Heart right ventricle (tissue), 16 donors: ENCODE results near the gene CYP19A1. TPM values are rescaled to one million over a fixed set of nuclear protein-coding genes. Genes with fewer than 3 reads are reported as not detected.

Experiments
- ATAC-seq, 8 donors: fragments of 200-7000 bp; cut with Tn5 transposase; one replicate each; pipeline ENCODE4 v1.9.1; 2020; ENCODE audit warnings: mild to moderate bottlenecking in 8 of 8, moderate library complexity in 8 of 8, moderate number of reproducible peaks in 1 of 8
- DNase-seq, 2 donors: peaks; one replicate each; pipeline ENCODE4 v3.0.0-alpha.2; 2020
- H3K27ac ChIP-seq, 10 donors: fragments of 200-600 bp; sonication (generic) in 2 of 10; one replicate each; pipeline versions ENCODE4 v1.5.0 to v1.8.0; 2020 to 2022; ENCODE audit warnings: mild to moderate bottlenecking in 3 of 10
- H3K27me3 ChIP-seq, 7 donors: fragments of 200-600 bp; one replicate each; pipeline ENCODE4 v1.8.0; 2021 to 2022; ENCODE audit warnings: mild to moderate bottlenecking in 2 of 7
- H3K36me3 ChIP-seq, 9 donors: fragments of 200-600 bp; sonication (generic) in 1 of 9; one replicate each; pipeline versions ENCODE4 v1.5.0 to v1.8.0; 2020 to 2022; ENCODE audit warnings: mild to moderate bottlenecking in 2 of 9
- H3K4me1 ChIP-seq, 9 donors: fragments of 200-600 bp; sonication (generic) in 1 of 9; one replicate each; pipeline versions ENCODE4 v1.5.0 to v1.8.0; 2020 to 2022; ENCODE audit warnings: mild to moderate bottlenecking in 4 of 9
- H3K4me3 ChIP-seq, 10 donors: fragments of 200-600 bp; sonication (generic) in 2 of 10; one replicate each; pipeline versions ENCODE4 v1.5.0 to v1.8.0; 2020 to 2022; ENCODE audit warnings: mild to moderate bottlenecking in 7 of 10, moderate library complexity in 2 of 10
- H3K9me3 ChIP-seq, 11 donors: fragments of 200-600 bp in 10 of 11; sonication (generic) in 2 of 11; one replicate each; pipeline versions ENCODE4 v1.5.0 to v1.8.0; 2013 to 2022; ENCODE audit warnings: mild to moderate bottlenecking in 2 of 11, control low read depth in 1 of 11, moderate library complexity in 1 of 11
- CTCF ChIP-seq, 9 donors: fragments of 200-600 bp; sonication (generic) in 2 of 9; IDR thresholded peaks; one replicate each; pipeline versions ENCODE4 v1.5.0 to v1.8.0; 2021 to 2022; ENCODE audit warnings: antibody characterized with exemption in 9 of 9, mild to moderate bottlenecking in 5 of 9, moderate library complexity in 1 of 9
- WGBS, 2 donors: extraction: QIAGEN DNeasy Blood & Tissue Kit; methylation state at CpG; one replicate each; pipeline ENCODE4 v1.1.7; 2013; ENCODE audit warnings: inconsistent platforms in 1 of 2; 5-methylcytosine and 5-hydroxymethylcytosine counted together
- intact Hi-C, 10 donors: fragments of 100-400 bp; cut with DNase I; formaldehyde crosslinking; loops; one replicate each; pipeline versions ENCODE4 v1.11.1 to v1.14.2; 2022
- polyA plus RNA-seq, 2 donors: library from polyadenylated mRNA; stranded (reverse); fragments of 200-250 nt; gene quantifications; one replicate each; pipeline ENCODE4 v1.2.3, GENCODE V29; 2013
- total RNA-seq, 10 donors: library from RNA; stranded (reverse); fragmentation: NEBNext Ultra II Directional in 3 of 10; extraction: Animal tissue kit (Norgen Biotek cat#: 25700) in 3 of 10; gene quantifications; one replicate each; pipeline versions ENCODE4 v1.2.1 to v1.2.4, GENCODE V29; 2021 to 2023
- donor health status: Arrhythmogenic right ventricular cardiomyopathy.
- donor health status: ischemic (EF 13 %, LVEDD 7.1; RV severe dilation, severe dysfunction).
- donor health status: healthy with polysubstance abuse.
- donor health status: DM: no; HTN: yes; CAD: no.
- donor health status: DM: no; HTN: no; CAD: no.
- donor health status: ischemic (EF 25% LVEDD 6.9; RV normal size, moderate dysfunction).
- donor health status: ischemic (EF 25% LVEDD 5.7; RV mildly dilated, moderate dysfunction).
- donor health status: healthy.
- donor health status: DM: yes; HTN: yes; CAD: no.
- donor health status: Ischemic cardiomyopathy.
- donor health status: ischemic (EF 35%, LVEDD 5.7; RV mildly dilated, moderate dysfunction).
- donor health status: nonischemic (EF 11% LVEDD 7.7; RV severe dilation, severe dysfunction).
- donor health status: DM: yes; HTN: yes; CAD: no.
- donor health status: PGD.
- donor health status: ischemic (EF 29% LVEDD 5.4; RV normal size, mild dysfunction).
- donor health status: nonischemic (EF 23%, LVEDD 6.1; RV moderate dilation, normal function).

CYP19A1 gene
- total and polyA plus RNA-seq, 12 donors = 0.26 to 1.9 (median 0.68) TPM; not detected in 3

DNA sequence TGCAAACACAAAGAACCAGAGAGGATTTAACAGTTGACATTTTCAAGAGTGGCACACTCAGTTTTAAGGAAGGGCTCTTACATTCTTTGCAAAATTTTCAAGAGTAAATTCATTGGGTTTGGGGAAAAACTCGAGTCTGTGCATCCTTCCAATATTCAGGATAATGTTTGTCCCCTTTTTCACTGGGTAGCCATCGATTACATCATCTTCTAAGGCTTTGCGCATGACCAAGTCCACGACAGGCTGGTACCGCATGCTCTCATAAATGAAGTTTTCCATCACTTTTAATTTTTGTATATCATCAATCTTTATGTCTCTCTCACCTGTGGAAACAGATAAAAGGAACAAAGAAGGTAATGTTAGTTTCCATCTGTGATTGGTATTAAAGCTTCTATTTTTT is 126.2 kb downstream of the CYP19A1 start:
- Histone ChIP-seq H3K36me3 (no peaks in the 10 kb centered on the region), H3K9me3 (no peaks in the 10 kb centered on the region), H3K27ac (no peak overlapping the region), H3K4me1 (no peaks in the 10 kb centered on the region), H3K4me3 (no peak overlapping the region), H3K27me3 (peaks cover 0 to 11% (median 5%) of the 10 kb centered on the region in 7 donors)
- no peak for ATAC-seq
- intact Hi-C loops = no loop called here
- 80% methylated on average over 5 of the region's 5 CpGs for WGBS, 2 donors
- TF ChIP-seq CTCF (IDR thresholded peaks at IDR 0.05) = no peak
- DNase-seq = no peak

DNA sequence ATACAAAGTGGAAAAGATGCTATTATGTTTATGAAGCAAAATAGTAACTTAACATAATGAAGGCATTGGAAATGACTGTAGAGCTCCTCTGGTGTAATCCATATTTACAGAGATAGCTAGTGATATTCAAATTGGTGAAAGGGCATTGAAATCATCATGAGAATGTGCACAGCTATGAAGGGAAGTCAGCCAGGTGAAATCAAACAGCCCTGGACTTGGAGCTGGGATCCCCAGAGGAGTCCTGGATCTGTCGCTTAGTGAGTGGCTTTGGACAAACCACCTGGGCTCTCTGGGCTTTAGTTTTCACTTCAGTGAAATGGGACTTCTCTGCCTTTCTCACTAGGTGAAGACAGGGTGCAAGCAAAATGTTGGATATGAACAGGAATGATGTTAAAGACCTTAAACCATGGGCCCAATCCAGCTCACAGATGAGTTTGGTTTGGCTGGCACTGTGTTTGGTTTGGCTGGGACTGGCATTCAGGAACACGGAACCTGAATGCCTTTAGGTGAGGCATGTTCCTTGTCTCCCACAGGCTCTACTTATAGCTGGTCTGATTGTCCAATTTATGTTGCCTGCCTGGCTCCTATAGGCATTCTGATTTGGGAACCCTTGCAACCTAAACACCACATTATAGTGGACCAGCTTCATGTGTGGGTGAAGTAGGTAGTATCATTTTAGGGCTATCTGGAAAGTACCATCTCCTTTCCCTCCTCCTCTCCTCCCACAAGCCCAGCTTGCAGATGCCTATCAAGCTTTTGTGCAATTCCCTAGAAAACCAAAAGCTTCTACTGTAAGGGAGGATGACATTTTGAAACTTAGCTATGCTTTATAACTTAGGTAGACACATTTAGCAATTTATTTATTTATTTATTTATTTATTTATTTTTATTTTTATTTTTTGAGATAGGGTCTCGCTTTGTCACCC is 133.1 kb downstream of the CYP19A1 start:
- Histone ChIP-seq H3K27ac (no peak overlapping the region), H3K4me3 (no peak overlapping the region), H3K27me3 (peaks cover 0 to 24% (median 0%) of the 10 kb centered on the region in 7 donors), H3K4me1 (peaks cover 0 to 10% (median 0%) of the 10 kb centered on the region in 9 donors), H3K36me3 (no peaks in the 10 kb centered on the region), H3K9me3 (no peaks in the 10 kb centered on the region)
- 81 to 88% methylated on average over 3 of the region's 3 CpGs for WGBS, 2 donors
- TF ChIP-seq CTCF (IDR thresholded peaks at IDR 0.05) = no peak
- DNase-seq (no peak), ATAC-seq (no peak)
- intact Hi-C loops = no loop called here

DNA sequence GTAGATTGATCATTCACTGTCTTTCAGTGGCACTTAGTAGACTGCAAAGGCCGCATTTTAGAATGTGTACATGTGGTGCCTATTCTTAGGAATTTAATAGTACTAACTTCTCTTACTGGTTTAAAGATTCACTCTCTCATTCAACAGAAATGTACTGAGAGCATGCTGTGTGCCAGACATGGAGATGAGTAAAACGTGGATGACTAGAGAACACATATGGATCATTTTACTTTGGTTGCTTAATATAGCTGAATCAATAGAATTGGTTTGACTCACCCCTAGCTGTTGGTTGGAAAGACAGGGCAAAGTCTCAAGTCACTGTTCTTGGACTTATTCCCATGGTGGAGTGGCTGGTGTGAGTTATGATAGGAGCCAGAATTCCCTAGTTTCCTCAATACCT is 134.6 kb downstream of the CYP19A1 start:
- no peaks in the 10 kb centered on the region for H3K36me3 ChIP-seq
- peaks cover 0 to 28% (median 0%) of the 10 kb centered on the region in 7 donors for H3K27me3 ChIP-seq
- DNase-seq (no peak), ATAC-seq (no peak)
- WGBS, 2 donors = 80 to 81% methylated on average over 2 of the region's 2 CpGs
- no peak overlapping the region for H3K27ac ChIP-seq
- H3K9me3 ChIP-seq = no peaks in the 10 kb centered on the region
- TF ChIP-seq CTCF (IDR thresholded peaks at IDR 0.05) = no peak
- intact Hi-C loops = no loop called here
- H3K4me3 ChIP-seq = no peak overlapping the region
- H3K4me1 ChIP-seq = peaks cover 0 to 11% (median 0%) of the 10 kb centered on the region in 9 donors

DNA sequence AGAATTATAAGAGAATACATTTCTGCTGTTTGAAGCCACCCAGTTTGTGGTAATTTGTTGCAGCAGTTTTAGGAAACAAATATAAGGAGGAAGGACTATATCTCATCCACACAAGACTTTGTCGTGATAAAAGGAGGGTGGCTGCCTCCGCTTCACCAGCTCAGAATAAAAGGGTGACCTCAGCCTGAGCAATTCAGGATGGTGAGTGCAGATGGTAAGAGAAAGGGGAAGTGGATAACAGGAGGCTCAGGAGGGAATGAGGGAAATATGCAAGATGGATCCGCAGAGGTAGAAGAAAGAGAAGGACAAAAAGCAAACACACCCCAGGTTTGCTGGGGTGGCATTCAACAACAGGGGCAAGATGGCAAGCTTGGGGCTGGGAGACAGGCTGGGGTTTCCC is 135.6 kb downstream of the CYP19A1 start:
- H3K9me3 ChIP-seq = no peaks in the 10 kb centered on the region
- H3K4me3 ChIP-seq = no peak overlapping the region
- no peak for DNase-seq
- intact Hi-C loops = no loop called here
- H3K27ac ChIP-seq = no peak overlapping the region
- 59 to 69% methylated on average over 3 of the region's 3 CpGs for WGBS, 2 donors
- no peak for ATAC-seq
- peaks cover 0 to 14% (median 0%) of the 10 kb centered on the region in 9 donors for H3K4me1 ChIP-seq
- TF ChIP-seq CTCF (IDR thresholded peaks at IDR 0.05) = no peak
- H3K36me3 ChIP-seq = no peaks in the 10 kb centered on the region
- H3K27me3 ChIP-seq = peaks cover 0 to 27% (median 0%) of the 10 kb centered on the region in 7 donors
